Measurements from ENCODE around the gene IRAK3.

IRAK3 gene

DNA sequence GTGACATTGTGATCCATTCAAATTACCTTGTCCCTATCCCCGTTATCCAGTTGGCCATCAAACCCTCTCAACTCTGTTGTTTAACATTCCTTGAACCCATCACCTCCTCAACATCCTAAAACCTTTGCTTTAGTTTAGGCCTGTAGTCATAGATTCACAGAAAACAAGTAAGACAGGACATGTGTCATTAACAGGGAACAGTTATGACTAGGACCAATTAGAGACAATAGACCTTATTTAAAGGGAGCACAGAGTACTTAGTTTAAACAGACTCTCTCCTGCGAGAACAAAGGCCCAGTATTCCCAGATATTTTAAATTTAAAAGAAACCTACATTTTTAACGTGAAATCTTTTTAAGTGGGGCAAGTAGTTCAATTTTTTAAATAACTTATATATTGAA is 93.2 kb downstream of the IRAK3 start:
- DNase-seq (ENCODE audit: extremely low read depth, low read depth), result no peak
- TF ChIP-seq, protein P1, sequence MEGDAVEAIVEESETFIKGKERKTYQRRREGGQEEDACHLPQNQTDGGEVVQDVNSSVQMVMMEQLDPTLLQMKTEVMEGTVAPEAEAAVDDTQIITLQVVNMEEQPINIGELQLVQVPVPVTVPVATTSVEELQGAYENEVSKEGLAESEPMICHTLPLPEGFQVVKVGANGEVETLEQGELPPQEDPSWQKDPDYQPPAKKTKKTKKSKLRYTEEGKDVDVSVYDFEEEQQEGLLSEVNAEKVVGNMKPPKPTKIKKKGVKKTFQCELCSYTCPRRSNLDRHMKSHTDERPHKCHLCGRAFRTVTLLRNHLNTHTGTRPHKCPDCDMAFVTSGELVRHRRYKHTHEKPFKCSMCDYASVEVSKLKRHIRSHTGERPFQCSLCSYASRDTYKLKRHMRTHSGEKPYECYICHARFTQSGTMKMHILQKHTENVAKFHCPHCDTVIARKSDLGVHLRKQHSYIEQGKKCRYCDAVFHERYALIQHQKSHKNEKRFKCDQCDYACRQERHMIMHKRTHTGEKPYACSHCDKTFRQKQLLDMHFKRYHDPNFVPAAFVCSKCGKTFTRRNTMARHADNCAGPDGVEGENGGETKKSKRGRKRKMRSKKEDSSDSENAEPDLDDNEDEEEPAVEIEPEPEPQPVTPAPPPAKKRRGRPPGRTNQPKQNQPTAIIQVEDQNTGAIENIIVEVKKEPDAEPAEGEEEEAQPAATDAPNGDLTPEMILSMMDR (IDR thresholded peaks at IDR 0.05; ENCODE audit: low read depth, low read length), result no peak

DNA sequence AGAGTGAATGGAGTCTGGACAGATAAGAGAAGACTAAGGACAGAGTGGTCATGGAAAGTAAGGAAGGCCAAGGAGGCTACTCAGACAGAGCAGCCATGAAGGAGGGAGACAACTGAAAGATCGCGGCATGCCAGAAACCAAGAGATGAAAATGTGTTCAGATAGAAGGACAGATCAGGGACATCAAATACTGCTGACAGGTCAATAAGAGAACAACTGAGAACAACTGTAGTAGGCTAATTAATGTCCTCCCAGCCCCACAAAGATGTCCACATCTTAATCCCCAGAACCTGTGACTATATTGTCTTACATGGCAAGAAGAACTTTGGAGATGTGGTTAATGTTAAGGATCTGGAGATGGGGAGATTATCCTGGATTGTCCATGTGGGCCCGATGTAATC is 98.3 kb downstream of the IRAK3 start:
- TF ChIP-seq, protein P1 (IDR thresholded peaks at IDR 0.05; ENCODE audit: low read depth, low read length), result no peak
- no peak for DNase-seq (ENCODE audit: extremely low read depth, low read depth)

DNA sequence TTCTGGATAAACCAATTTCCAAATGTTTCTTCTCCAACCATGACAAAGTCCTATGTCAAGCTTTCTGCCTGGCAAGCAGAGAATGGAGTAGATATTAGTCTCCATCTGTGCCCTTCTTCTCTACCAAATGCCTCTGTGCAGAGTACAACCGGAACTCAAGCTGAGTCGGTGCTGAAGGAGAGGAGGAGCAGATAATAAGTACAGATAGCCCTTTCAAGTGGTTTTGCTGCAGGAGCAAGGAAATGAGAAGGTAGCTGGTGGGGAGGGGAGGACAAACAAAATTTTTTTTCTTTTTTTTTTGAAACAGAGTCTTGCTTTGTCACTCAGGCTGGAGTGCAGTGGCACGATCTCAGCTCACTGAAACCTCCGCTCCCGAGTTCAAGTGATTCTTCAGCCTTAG is 99.1 kb downstream of the IRAK3 start:
- TF ChIP-seq, protein P1 (IDR thresholded peaks at IDR 0.05; ENCODE audit: low read depth, low read length), result no peak
- DNase-seq (ENCODE audit: extremely low read depth, low read depth), result no peak

DNA sequence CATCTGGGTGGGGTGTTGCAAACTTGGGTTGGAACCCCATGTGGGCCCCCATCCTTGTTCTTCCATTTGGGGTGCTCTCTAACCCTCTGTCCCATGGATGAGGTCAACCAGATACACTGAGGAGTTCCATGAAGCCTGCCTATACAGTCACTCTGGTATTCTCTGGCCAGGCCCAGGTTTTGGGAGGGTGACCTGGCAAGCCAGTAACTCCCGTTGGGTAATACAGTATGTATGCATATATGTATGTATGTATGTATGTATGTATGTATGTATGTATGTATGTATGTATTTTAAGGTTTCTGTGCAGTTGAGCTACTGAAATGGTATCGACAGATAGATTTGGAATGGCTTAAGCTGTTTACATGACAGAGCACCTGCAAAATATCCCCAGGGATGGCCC is 100.5 kb downstream of the IRAK3 start:
- TF ChIP-seq, protein P1 (IDR thresholded peaks at IDR 0.05; ENCODE audit: low read depth, low read length), result no peak
- DNase-seq (ENCODE audit: extremely low read depth, low read depth), result no peak

DNA sequence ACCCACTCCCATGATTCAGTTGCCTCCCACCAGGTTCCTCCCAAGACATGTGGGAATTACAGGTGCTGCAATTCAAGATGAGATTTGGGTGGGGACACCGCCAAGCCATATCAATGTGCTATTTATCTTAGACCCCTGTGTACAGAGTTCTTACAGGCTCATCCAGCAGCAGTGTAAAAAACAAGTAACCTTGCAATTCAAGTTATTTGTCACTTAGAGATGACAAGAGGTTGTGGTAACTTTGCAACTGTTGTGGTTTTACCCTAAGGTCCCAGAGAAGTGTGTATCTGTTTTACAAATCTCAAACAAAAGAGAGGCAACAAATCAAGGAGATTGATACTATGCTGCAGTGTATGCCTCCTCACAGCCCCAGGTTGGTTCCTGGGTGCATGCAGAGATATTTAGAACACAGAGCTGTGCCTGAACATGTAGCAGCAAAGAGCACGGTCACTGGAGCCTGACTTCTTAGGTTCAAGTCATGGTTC is 101.7 kb downstream of the IRAK3 start:
- no peak for DNase-seq (ENCODE audit: extremely low read depth, low read depth)
- TF ChIP-seq, protein P1 (IDR thresholded peaks at IDR 0.05; ENCODE audit: low read depth, low read length), result no peak

DNA sequence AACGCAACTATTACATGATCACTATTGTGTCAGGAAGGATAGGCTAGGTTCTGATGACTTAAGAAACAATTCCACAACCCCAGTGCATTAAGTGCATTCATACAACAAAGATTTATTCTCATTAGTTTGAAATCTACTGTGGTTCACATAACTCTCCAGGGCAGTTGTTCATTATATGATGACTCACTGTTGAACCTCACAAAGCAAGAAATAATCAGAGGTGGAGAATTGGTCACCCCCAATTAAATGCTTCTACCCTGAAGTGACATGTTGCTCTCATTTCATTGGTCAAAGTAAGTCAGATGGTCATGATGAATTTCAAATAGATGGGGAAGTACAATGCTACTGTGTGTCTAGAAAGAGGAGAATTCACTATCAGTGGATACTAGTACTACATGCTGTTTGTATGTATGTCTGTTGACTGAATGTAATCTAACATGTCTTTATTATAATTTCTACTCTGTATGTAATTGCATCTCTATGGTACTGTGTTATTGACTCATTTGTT is 107.2 kb downstream of the IRAK3 start:
- DNase-seq (ENCODE audit: extremely low read depth, low read depth), result no peak
- TF ChIP-seq, protein P1 (IDR thresholded peaks at IDR 0.05; ENCODE audit: low read depth, low read length), result no peak

DNA sequence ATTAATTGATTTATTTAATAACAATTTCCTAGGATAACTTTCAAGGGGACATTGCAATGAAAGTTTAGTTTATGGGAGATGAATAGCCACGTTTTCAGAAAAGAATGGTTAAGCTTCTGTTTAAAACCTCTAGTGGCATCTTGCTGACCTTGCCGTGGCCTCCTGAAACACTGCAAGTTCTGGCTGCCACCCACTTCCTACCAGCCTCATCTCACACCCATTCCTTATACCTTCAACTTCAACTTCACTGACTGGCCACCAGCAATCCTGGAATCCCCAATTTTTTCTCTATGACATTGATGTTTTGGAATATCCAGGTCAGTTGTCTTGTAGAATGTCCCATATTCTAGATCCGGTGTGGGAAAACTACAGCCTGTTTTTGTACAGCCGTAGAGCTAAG is 108.1 kb downstream of the IRAK3 start:
- no peak for DNase-seq (ENCODE audit: extremely low read depth, low read depth)
- TF ChIP-seq, protein P1 (IDR thresholded peaks at IDR 0.05; ENCODE audit: low read depth, low read length), result no peak

All from AG09319 (cell line).